Measurements from ENCODE around the gene KCNE1.

KCNE1 gene

GRCh38 chr21:34536311-34536710 is 24.3 kb upstream of the KCNE1 start:
- DNase-seq (ENCODE audit: low read depth in 2 of 3, low spot score in 1 of 3) = no peak

GRCh38 chr21:34535886-34536285 is 23.9 kb upstream of the KCNE1 start:
- DNase-seq (ENCODE audit: low read depth in 2 of 3, low spot score in 1 of 3) = no peak

- no peak for DNase-seq (ENCODE audit: low read depth in 2 of 3, low spot score in 1 of 3)
Observed at GRCh38 chr21:34534522-34534921, 22.5 kb upstream of the KCNE1 start.

- DNase-seq (ENCODE audit: low read depth in 2 of 3, low spot score in 1 of 3) = no peak
Observed at GRCh38 chr21:34533938-34534337, 21.9 kb upstream of the KCNE1 start.

- no peak for DNase-seq (ENCODE audit: low read depth in 2 of 3, low spot score in 1 of 3)
Observed at GRCh38 chr21:34531399-34531798, 19.4 kb upstream of the KCNE1 start.

- DNase-seq (ENCODE audit: low read depth in 2 of 3, low spot score in 1 of 3) = no peak
Observed at GRCh38 chr21:34530261-34530660, 18.3 kb upstream of the KCNE1 start.

- no peak for DNase-seq (ENCODE audit: low read depth in 2 of 3, low spot score in 1 of 3)
Observed at GRCh38 chr21:34528131-34528561, 16.1 kb upstream of the KCNE1 start.

- DNase-seq (ENCODE audit: low read depth in 2 of 3, low spot score in 1 of 3) = peak; percentile 39 to 42 (median 41)
Observed at GRCh38 chr21:34526618-34527290, 14.7 kb upstream of the KCNE1 start.

- no peak for DNase-seq (ENCODE audit: low read depth in 2 of 3, low spot score in 1 of 3)
Observed at GRCh38 chr21:34526241-34526617, 14.2 kb upstream of the KCNE1 start.

- no peak for DNase-seq (ENCODE audit: low read depth in 2 of 3, low spot score in 1 of 3)
Observed at GRCh38 chr21:34524646-34525601, 12.9 kb upstream of the KCNE1 start.

GRCh38 chr21:34523019-34523555 is 11.1 kb upstream of the KCNE1 start:
- no peak for DNase-seq (ENCODE audit: low read depth in 2 of 3, low spot score in 1 of 3)

- no peak for DNase-seq (ENCODE audit: low read depth in 2 of 3, low spot score in 1 of 3)
Observed at GRCh38 chr21:34522284-34522683, 10.3 kb upstream of the KCNE1 start.

- DNase-seq (ENCODE audit: low read depth in 2 of 3, low spot score in 1 of 3) = no peak
Observed at GRCh38 chr21:34521561-34521960, 9.6 kb upstream of the KCNE1 start.

- no peak for DNase-seq (ENCODE audit: low read depth in 2 of 3, low spot score in 1 of 3)
Observed at GRCh38 chr21:34520764-34521508, 8.9 kb upstream of the KCNE1 start.

- no peak for DNase-seq (ENCODE audit: low read depth in 2 of 3, low spot score in 1 of 3)
Observed at GRCh38 chr21:34520281-34520680, 8.3 kb upstream of the KCNE1 start.

GRCh38 chr21:34519694-34520093 is 7.7 kb upstream of the KCNE1 start:
- no peak for DNase-seq (ENCODE audit: low read depth in 2 of 3, low spot score in 1 of 3)

- no peak for DNase-seq (ENCODE audit: low read depth in 2 of 3, low spot score in 1 of 3)
Observed at GRCh38 chr21:34519016-34519415, 7.0 kb upstream of the KCNE1 start.

- DNase-seq (ENCODE audit: low read depth in 2 of 3, low spot score in 1 of 3) = no peak
Observed at GRCh38 chr21:34518301-34518700, 6.3 kb upstream of the KCNE1 start.

GRCh38 chr21:34517491-34518245 is 5.7 kb upstream of the KCNE1 start:
- DNase-seq (ENCODE audit: low read depth in 2 of 3, low spot score in 1 of 3) = peak in 1 of 3 donors; percentile 11

- no peak for DNase-seq (ENCODE audit: low read depth in 2 of 3, low spot score in 1 of 3)
Observed at GRCh38 chr21:34517039-34517438, 5.0 kb upstream of the KCNE1 start.

All from stimulated activated CD4-positive, alpha-beta T cell treated with anti-CD3 and anti-CD28 coated beads, Interleukin-12 subunit alpha, Interleukin-12 subunit beta, amount 100 ng/mL, for 48 hours (primary cell).